ENCODE results near the gene MACO1.

DNA sequence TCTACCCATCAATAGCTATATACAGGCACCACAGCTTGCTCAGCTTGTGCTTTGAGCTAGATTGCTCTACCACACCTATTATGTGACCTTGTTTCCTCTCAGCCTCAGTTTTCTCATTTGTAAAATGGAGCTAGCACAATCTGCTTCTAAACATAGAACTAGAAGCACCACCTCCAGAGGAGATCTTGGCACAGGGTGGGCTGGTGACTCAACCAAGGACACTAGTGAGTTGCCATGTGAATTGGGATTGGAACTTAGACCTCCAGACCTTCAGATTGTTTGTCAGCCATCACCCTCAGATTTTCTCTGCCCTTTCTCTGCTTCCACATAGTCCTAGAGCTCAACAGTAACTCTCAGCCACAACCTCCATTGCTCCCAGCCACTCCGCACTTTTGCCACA lies 3.0 kb upstream of the MACO1 start:
- TF ChIP-seq, protein P1, sequence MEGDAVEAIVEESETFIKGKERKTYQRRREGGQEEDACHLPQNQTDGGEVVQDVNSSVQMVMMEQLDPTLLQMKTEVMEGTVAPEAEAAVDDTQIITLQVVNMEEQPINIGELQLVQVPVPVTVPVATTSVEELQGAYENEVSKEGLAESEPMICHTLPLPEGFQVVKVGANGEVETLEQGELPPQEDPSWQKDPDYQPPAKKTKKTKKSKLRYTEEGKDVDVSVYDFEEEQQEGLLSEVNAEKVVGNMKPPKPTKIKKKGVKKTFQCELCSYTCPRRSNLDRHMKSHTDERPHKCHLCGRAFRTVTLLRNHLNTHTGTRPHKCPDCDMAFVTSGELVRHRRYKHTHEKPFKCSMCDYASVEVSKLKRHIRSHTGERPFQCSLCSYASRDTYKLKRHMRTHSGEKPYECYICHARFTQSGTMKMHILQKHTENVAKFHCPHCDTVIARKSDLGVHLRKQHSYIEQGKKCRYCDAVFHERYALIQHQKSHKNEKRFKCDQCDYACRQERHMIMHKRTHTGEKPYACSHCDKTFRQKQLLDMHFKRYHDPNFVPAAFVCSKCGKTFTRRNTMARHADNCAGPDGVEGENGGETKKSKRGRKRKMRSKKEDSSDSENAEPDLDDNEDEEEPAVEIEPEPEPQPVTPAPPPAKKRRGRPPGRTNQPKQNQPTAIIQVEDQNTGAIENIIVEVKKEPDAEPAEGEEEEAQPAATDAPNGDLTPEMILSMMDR (conservative IDR thresholded peaks at IDR 0.05): no peak
- no peak for TF ChIP-seq EZH2 (IDR thresholded peaks at IDR 0.05; ENCODE audit: low read depth)

Data from PC-9 (cell line).